H9 (cell line): ENCODE results near the gene MLST8. TPM values are rescaled to one million over a fixed set of nuclear protein-coding genes. Genes with fewer than 3 reads are reported as not detected.

ENCODE experiments used
- DNase-seq: peaks from one replicate; pipeline ENCODE4 v3.0.0-alpha.2; 2017
- H2AFZ ChIP-seq: one replicate; pipeline ENCODE4 v1.6.1; 2013; ENCODE audit warnings: mild to moderate bottlenecking, low read length, control low read depth, moderate library complexity
- H2AK5ac ChIP-seq: 2 replicates; pipeline ENCODE4 v1.6.1; 2013; ENCODE audit warnings: low read length, control low read depth, mixed read lengths; ENCODE audit not compliant: insufficient read length
- H2BK120ac ChIP-seq: one replicate; pipeline ENCODE4 v1.6.1; 2013; ENCODE audit warnings: low read depth, mild to moderate bottlenecking, low read length, control low read depth, inconsistent platforms; ENCODE audit not compliant: poor library complexity, severe bottlenecking
- H2BK12ac ChIP-seq: 2 replicates; pipeline ENCODE4 v1.6.1; 2013; ENCODE audit warnings: low read length, control low read depth, mixed read lengths, low read depth; ENCODE audit not compliant: insufficient read length
- H2BK15ac ChIP-seq: 2 replicates; pipeline ENCODE4 v1.6.1; 2013; ENCODE audit warnings: low read depth, low read length, control low read depth
- H2BK20ac ChIP-seq: one replicate; pipeline ENCODE4 v1.6.1; 2013; ENCODE audit warnings: low read depth, mild to moderate bottlenecking, low read length, control low read depth, inconsistent platforms; ENCODE audit not compliant: poor library complexity, severe bottlenecking
- H2BK5ac ChIP-seq: 2 replicates; pipeline ENCODE4 v1.6.1; 2013; ENCODE audit warnings: low read length, control low read depth, mixed read lengths; ENCODE audit not compliant: insufficient read length
- H3K14ac ChIP-seq: 2 replicates; pipeline ENCODE4 v1.6.1; 2013; ENCODE audit warnings: low read length, control low read depth; ENCODE audit not compliant: insufficient read depth
- H3K18ac ChIP-seq: 2 replicates; pipeline ENCODE4 v1.6.1; 2013; ENCODE audit warnings: low read depth, mild to moderate bottlenecking, mixed read lengths, low read length, control low read depth; ENCODE audit not compliant: insufficient read length
- H3K23ac ChIP-seq: 2 replicates; pipeline ENCODE4 v1.6.1; 2013; ENCODE audit warnings: low read length, control low read depth, mixed read lengths, low read depth; ENCODE audit not compliant: insufficient read length
- H3K23me2 ChIP-seq: 2 replicates; pipeline ENCODE4 v1.6.1; 2013; ENCODE audit warnings: low read depth, mild to moderate bottlenecking, mixed read lengths, low read length, control low read depth; ENCODE audit not compliant: insufficient read length, poor library complexity, severe bottlenecking
- H3K27ac ChIP-seq: 2 replicates; pipeline ENCODE4 v1.5.1; 2013; ENCODE audit warnings: low read length, control low read depth, mixed read lengths, low read depth; ENCODE audit not compliant: insufficient read length
- H3K27me3 ChIP-seq: 2 replicates; pipeline ENCODE4 v1.6.1; 2013; ENCODE audit warnings: low read length, control low read depth, inconsistent platforms; ENCODE audit not compliant: insufficient read depth
- H3K4ac ChIP-seq: 2 replicates; pipeline ENCODE4 v1.6.1; 2013; ENCODE audit warnings: low read depth, mild to moderate bottlenecking, control low read depth, inconsistent platforms, low read length, moderate library complexity
- H3K4me1 ChIP-seq: 2 replicates; pipeline ENCODE4 v1.6.1; 2013; ENCODE audit warnings: low read length, control low read depth, inconsistent platforms; ENCODE audit not compliant: insufficient read depth
- H3K4me2 ChIP-seq: 2 replicates; pipeline ENCODE4 v1.6.1; 2013; ENCODE audit warnings: low read length, control low read depth, mixed read lengths; ENCODE audit not compliant: insufficient read length, insufficient read depth
- H3K56ac ChIP-seq: 2 replicates; pipeline ENCODE4 v1.6.1; 2013; ENCODE audit warnings: low read depth, mild to moderate bottlenecking, mixed read lengths, low read length, control low read depth; ENCODE audit not compliant: insufficient read length
- H3K79me1 ChIP-seq: 2 replicates; pipeline ENCODE4 v1.6.1; 2013; ENCODE audit warnings: low read depth, mild to moderate bottlenecking, moderate library complexity, low read length, control low read depth, inconsistent platforms; ENCODE audit not compliant: insufficient read depth, poor library complexity, severe bottlenecking
- H3K79me2 ChIP-seq: 2 replicates; pipeline ENCODE4 v1.6.1; 2013; ENCODE audit warnings: low read length, control low read depth, inconsistent platforms; ENCODE audit not compliant: insufficient read depth
- H3K9ac ChIP-seq: 2 replicates; pipeline ENCODE4 v1.6.1; 2013; ENCODE audit warnings: low read length, control low read depth, mixed read lengths; ENCODE audit not compliant: insufficient read length; ENCODE audit errors: extremely low read depth
- H3K9me3 ChIP-seq: one replicate; pipeline ENCODE4 v1.6.1; 2013; ENCODE audit warnings: low read depth, low read length, inconsistent platforms; ENCODE audit not compliant: control insufficient read depth
- H3T11ph ChIP-seq: one replicate; pipeline ENCODE4 v1.6.1; 2013; ENCODE audit warnings: mild to moderate bottlenecking, low read length, control low read depth, inconsistent platforms
- H4K20me1 ChIP-seq: one replicate; pipeline ENCODE4 v1.6.1; 2013; ENCODE audit not compliant: control insufficient read depth, insufficient read length, insufficient read depth
- H4K5ac ChIP-seq: 2 replicates; pipeline ENCODE4 v1.6.1; 2013; ENCODE audit warnings: low read depth, mild to moderate bottlenecking, mixed read lengths, low read length, control low read depth; ENCODE audit not compliant: insufficient read length
- H4K8ac ChIP-seq: replicated peaks from 2 replicates; pipeline ENCODE4 v1.6.1; 2013; ENCODE audit warnings: low read length, control low read depth, mixed read lengths, low read depth; ENCODE audit not compliant: insufficient read length
- H4K91ac ChIP-seq: 2 replicates; pipeline ENCODE4 v1.6.1; 2013; ENCODE audit warnings: low read depth, mild to moderate bottlenecking, moderate library complexity, mixed read lengths, low read length, control low read depth; ENCODE audit not compliant: insufficient read length
- H3K27ac Mint-ChIP-seq, 3 experiments: 2 replicates in 2 of 3; 3 replicates in 1 of 3; pipeline ENCODE4 v1.8.0; 2020 to 2021; ENCODE audit warnings: mixed read lengths in 3 of 3, mild to moderate bottlenecking in 1 of 3, moderate library complexity in 1 of 3
- H3K27me3 Mint-ChIP-seq: 2 replicates; pipeline ENCODE4 v1.8.0; 2021; ENCODE audit warnings: low read depth, mild to moderate bottlenecking, moderate library complexity, mixed read lengths
- H3K36me3 Mint-ChIP-seq, 3 experiments: 2 replicates in 2 of 3; 3 replicates in 1 of 3; pipeline ENCODE4 v1.8.0; 2020 to 2021; ENCODE audit warnings: low read depth in 3 of 3, mixed read lengths in 3 of 3; ENCODE audit not compliant: insufficient read depth in 1 of 3
- H3K4me1 Mint-ChIP-seq, 2 experiments: 2 replicates each; pipeline ENCODE4 v1.8.0; 2020; ENCODE audit warnings: mixed read lengths in 2 of 2
- H3K4me3 Mint-ChIP-seq, 2 experiments: 2 replicates in 1 of 2; 3 replicates in 1 of 2; pipeline ENCODE4 v1.8.0; 2020 to 2021; ENCODE audit warnings: mild to moderate bottlenecking in 2 of 2, mixed read lengths in 2 of 2, moderate library complexity in 1 of 2
- H3K9me3 Mint-ChIP-seq, 2 experiments: 2 replicates in 1 of 2; 3 replicates in 1 of 2; pipeline ENCODE4 v1.8.0; 2020; ENCODE audit warnings: mild to moderate bottlenecking in 2 of 2, mixed read lengths in 2 of 2, moderate library complexity in 1 of 2
- WGBS: extraction: QIAGEN DNeasy Blood & Tissue Kit; methylation state at CpG from one replicate; pipeline ENCODE4 v1.1.7; 2013; ENCODE audit warnings: missing lambda C conversion rate, low lambda C conversion rate, mixed read lengths; ENCODE audit not compliant: insufficient read length; ENCODE audit errors: extremely low coverage; 5-methylcytosine and 5-hydroxymethylcytosine counted together
- total RNA-seq: library from RNA; stranded (reverse); gene quantifications from 2 replicates; pipeline ENCODE4 v1.2.1, GENCODE V29; 2021
- TF ChIP-seq, protein P1 (sequence below): fragments of 200-600 bp; sonication (generic); conservative IDR thresholded peaks from 3 replicates; pipeline ENCODE4 v1.8.0; 2021; ENCODE audit warnings: antibody characterized with exemption, mild to moderate bottlenecking

Gene MLST8
- total RNA-seq, 1 experiment from 2014 or later = 74.5 TPM

DNA sequence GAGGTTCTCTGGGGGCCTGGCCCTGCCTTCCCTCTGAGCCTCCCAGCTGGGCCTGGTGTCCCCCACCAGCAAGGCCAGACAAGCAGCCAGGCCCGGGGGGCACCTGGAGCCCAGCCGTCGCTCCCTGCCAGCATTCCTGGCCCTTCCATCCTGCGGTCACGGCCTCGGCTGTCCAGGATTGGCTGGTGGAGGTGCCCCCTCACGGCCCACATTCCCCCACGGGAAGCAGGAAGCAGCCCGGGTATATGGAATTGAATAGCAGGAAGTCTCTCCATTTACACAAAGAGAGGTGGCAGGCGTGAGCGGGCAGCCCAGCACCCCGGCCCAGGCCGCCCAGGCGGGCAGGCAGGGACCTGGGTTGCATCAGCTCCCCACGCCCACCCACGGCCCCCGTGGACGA lies 35.2 kb upstream of the MLST8 start:
- WGBS = no CpG with 5 or more reads among the region's 18 CpGs
- Histone ChIP-seq H3K18ac (no peak overlapping the region), H3K9me3 (no peaks in the 10 kb centered on the region), H3K23me2 (no peaks in the 10 kb centered on the region), H3K79me1 (no peaks in the 10 kb centered on the region), H2AK5ac (no peak overlapping the region), H4K91ac (no peak overlapping the region), H4K8ac (no peak overlapping the region), H4K20me1 (peaks cover 2% of the 10 kb centered on the region), H4K5ac (no peak overlapping the region), H3K14ac (no peak overlapping the region), H3K56ac (no peak overlapping the region), H3K79me2 (peaks cover 1% of the 10 kb centered on the region; the same call in 1 of the 2 replicates), H3T11ph (no peak overlapping the region), H2BK15ac (no peak overlapping the region), H2BK20ac (no peak overlapping the region), H3K4ac (no peak overlapping the region), H3K9ac (no peak overlapping the region), H3K4me1 (no peaks in the 10 kb centered on the region), H2BK5ac (no peak overlapping the region), H2BK12ac (no peak overlapping the region), H3K27me3 (no peaks in the 10 kb centered on the region), H3K23ac (no peak overlapping the region), H2AFZ (no peak overlapping the region), H2BK120ac (no peak overlapping the region), H3K4me2 (no peak overlapping the region), H3K27ac (no peak overlapping the region)
- H3K9me3 Mint-ChIP-seq = no peaks in the 10 kb centered on the region
- H3K27ac Mint-ChIP-seq = no peak overlapping the region
- TF ChIP-seq, protein P1, sequence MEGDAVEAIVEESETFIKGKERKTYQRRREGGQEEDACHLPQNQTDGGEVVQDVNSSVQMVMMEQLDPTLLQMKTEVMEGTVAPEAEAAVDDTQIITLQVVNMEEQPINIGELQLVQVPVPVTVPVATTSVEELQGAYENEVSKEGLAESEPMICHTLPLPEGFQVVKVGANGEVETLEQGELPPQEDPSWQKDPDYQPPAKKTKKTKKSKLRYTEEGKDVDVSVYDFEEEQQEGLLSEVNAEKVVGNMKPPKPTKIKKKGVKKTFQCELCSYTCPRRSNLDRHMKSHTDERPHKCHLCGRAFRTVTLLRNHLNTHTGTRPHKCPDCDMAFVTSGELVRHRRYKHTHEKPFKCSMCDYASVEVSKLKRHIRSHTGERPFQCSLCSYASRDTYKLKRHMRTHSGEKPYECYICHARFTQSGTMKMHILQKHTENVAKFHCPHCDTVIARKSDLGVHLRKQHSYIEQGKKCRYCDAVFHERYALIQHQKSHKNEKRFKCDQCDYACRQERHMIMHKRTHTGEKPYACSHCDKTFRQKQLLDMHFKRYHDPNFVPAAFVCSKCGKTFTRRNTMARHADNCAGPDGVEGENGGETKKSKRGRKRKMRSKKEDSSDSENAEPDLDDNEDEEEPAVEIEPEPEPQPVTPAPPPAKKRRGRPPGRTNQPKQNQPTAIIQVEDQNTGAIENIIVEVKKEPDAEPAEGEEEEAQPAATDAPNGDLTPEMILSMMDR = no peak
- no peak for DNase-seq
- H3K4me1 Mint-ChIP-seq = no peaks in the 10 kb centered on the region
- H3K4me3 Mint-ChIP-seq = no peak overlapping the region
- H3K36me3 Mint-ChIP-seq = peaks cover 11 to 47% (median 45%) of the 10 kb centered on the region in 3 experiments
- no peaks in the 10 kb centered on the region for H3K27me3 Mint-ChIP-seq
